HG02840 (cell line): ENCODE data around the gene MAPKAP1.

Experiments used
- ATAC-seq: cut with Tn5 transposase; IDR thresholded peaks from one replicate; pipeline ENCODE4 v1.9.1; 2021; ENCODE audit warnings: mild to moderate bottlenecking, moderate library complexity, moderate number of reproducible peaks; ENCODE audit not compliant: unreplicated experiment, low FRiP score

Gene MAPKAP1

GRCh38 chr9:125706651-125707471 is at the start of gene MAPKAP1:
Gene MAPKAP1 (minus strand): TSS chr9:125707208. CDS start chr9:125672574, 34,634 bp downstream.
- ATAC-seq: peak; percentile 96

- ATAC-seq: no peak
Observed at GRCh38 chr9:125756518-125756917, 49.5 kb upstream of the MAPKAP1 start.

GRCh38 chr9:125755340-125755739 is 48.3 kb upstream of the MAPKAP1 start:
- ATAC-seq: no peak

- ATAC-seq: no peak
Observed at GRCh38 chr9:125754096-125754495, 47.1 kb upstream of the MAPKAP1 start.

- ATAC-seq: no peak
Observed at GRCh38 chr9:125752070-125752628, 45.1 kb upstream of the MAPKAP1 start.

GRCh38 chr9:125750627-125751011 is 43.6 kb upstream of the MAPKAP1 start:
- no peak for ATAC-seq

- no peak for ATAC-seq
Observed at GRCh38 chr9:125749951-125750626, 43.1 kb upstream of the MAPKAP1 start.

- ATAC-seq: no peak
Observed at GRCh38 chr9:125749287-125749935, 42.4 kb upstream of the MAPKAP1 start.

- ATAC-seq: no peak
Observed at GRCh38 chr9:125748446-125749099, 41.6 kb upstream of the MAPKAP1 start.

- peak; percentile 2 for ATAC-seq
Observed at GRCh38 chr9:125747765-125748445, 40.9 kb upstream of the MAPKAP1 start.

GRCh38 chr9:125747053-125747764 is 40.2 kb upstream of the MAPKAP1 start, which contains the start of gene PBX3:
Gene PBX3 (plus strand): TSS chr9:125747373.
- ATAC-seq: peak; percentile 16

GRCh38 chr9:125746774-125747052 is 39.7 kb upstream of the MAPKAP1 start:
- peak; percentile 10 for ATAC-seq

- ATAC-seq: peak; percentile 66
Observed at GRCh38 chr9:125746017-125746773, 39.2 kb upstream of the MAPKAP1 start.

- no peak for ATAC-seq
Observed at GRCh38 chr9:125745682-125746016, 38.6 kb upstream of the MAPKAP1 start.

GRCh38 chr9:125745018-125745417 is 38.0 kb upstream of the MAPKAP1 start:
- ATAC-seq: no peak

GRCh38 chr9:125744616-125745015 is 37.6 kb upstream of the MAPKAP1 start:
- no peak for ATAC-seq

GRCh38 chr9:125743682-125744428 is 36.8 kb upstream of the MAPKAP1 start:
- ATAC-seq: no peak

- no peak for ATAC-seq
Observed at GRCh38 chr9:125742657-125743056, 35.6 kb upstream of the MAPKAP1 start.
